ENCODE measurements around the gene C11orf98.
A peak's percentile ranks its signal among the peaks of the same experiment; 100 is the strongest.

The C11orf98 gene

DNA sequence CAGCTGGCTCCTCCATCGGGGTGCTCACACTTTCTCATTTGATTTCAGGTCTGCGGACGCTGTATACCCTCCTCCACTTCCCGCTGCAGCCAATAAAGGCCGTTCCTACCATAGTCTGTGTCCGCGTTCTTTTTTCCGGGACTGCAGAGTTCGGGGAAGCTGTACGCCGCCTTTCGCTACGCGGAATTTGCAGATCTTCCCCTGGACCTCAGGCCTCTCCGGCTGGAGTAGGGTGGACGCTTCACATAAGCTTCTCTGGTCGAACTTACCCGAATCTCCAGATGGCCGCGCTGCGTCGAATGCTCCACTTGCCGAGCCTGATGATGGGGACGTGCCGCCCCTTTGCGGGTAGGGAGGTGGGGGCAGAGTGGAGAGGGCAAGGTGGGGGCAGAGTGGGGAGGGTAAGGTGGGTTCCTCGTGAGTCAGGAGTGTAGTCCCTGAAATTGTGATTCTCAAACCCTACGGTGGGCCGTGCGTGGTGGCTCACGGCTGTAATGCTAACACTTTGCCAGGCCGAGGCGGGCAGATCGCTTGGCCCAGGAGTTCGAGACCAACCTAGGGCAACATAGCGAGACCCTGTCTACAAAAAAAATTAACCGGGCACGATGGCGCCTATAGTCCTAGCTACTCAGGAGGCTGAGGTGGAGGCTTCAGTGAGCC, 719 bp upstream of the C11orf98 start:
- no peaks in the 10 kb centered on the region for H3K9me3 ChIP-seq (ENCODE audit: insufficient read depth, low read length)
- TF ChIP-seq, protein P1, sequence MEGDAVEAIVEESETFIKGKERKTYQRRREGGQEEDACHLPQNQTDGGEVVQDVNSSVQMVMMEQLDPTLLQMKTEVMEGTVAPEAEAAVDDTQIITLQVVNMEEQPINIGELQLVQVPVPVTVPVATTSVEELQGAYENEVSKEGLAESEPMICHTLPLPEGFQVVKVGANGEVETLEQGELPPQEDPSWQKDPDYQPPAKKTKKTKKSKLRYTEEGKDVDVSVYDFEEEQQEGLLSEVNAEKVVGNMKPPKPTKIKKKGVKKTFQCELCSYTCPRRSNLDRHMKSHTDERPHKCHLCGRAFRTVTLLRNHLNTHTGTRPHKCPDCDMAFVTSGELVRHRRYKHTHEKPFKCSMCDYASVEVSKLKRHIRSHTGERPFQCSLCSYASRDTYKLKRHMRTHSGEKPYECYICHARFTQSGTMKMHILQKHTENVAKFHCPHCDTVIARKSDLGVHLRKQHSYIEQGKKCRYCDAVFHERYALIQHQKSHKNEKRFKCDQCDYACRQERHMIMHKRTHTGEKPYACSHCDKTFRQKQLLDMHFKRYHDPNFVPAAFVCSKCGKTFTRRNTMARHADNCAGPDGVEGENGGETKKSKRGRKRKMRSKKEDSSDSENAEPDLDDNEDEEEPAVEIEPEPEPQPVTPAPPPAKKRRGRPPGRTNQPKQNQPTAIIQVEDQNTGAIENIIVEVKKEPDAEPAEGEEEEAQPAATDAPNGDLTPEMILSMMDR (IDR thresholded peaks at IDR 0.05; ENCODE audit: insufficient read depth, low read length, poor library complexity, severe bottlenecking), result no peak
- TF ChIP-seq EZH2phosphoT487 (conservative IDR thresholded peaks at IDR 0.05; ENCODE audit: low read length), result no peak
- peak overlapping the region; percentile 89 for H3K4me3 ChIP-seq (ENCODE audit: insufficient read depth, low read length, poor library complexity, severe bottlenecking)
- H2AFZ ChIP-seq (ENCODE audit: low read depth, low read length, severe bottlenecking), result no peak overlapping the region
- H4K20me1 ChIP-seq (ENCODE audit: low read depth, low read length), result no peaks in the 10 kb centered on the region
- H3K9ac ChIP-seq (ENCODE audit: low read length), result peak overlapping the region; percentile 95
- peaks cover 52% of the 10 kb centered on the region for H3F3A ChIP-seq (ENCODE audit: insufficient read depth)
- H3K79me2 ChIP-seq (ENCODE audit: insufficient read depth, low read length), result peaks cover 45% of the 10 kb centered on the region
- no peaks in the 10 kb centered on the region for H3K9me2 ChIP-seq (replicated peaks; ENCODE audit: insufficient read depth, low read length)
- peak overlapping the region; percentile 93 for H3K4me2 ChIP-seq (ENCODE audit: low read depth, low read length, poor library complexity, severe bottlenecking)
- peak overlapping the region; percentile 92 for H3K27ac ChIP-seq (ENCODE audit: low read depth, low read length)
- H3K36me3 ChIP-seq (ENCODE audit: low read length), result peaks cover 15% of the 10 kb centered on the region
- H3K27me3 ChIP-seq (ENCODE audit: low read length), result no peaks in the 10 kb centered on the region

DNA sequence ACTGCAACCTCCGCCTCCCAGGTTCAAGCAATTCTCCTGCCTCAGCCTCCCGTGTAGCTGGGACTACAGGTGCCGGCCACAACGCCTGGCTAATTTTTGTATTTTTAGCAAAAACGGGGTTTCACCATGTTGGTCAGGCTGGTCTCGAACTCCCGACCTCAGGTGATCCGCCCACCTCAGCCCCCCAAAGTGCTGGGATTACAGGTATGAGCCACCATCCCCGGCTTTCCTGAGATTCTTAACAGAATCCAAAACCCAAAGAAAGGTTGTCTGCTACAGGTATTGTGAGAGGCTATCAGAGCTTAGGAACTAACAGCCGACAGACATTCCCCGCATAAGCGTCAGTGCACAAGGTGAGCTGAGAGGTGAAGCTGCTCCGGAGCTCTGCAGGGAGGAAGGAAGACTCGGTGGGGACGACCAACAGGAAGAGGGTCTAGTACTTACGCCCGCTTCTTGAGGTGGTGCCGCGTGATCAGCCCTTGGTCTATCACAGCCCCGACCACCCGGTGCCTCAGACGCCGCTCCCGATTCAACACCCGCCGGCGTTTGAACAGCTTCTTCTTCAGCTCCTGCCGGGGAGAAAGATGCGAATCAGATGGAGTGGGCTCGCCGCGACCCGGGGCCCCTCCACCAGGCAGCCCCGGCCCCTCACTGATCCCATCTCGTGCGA, 470 bp downstream of the C11orf98 start:
- H3K27me3 ChIP-seq (ENCODE audit: low read length), result no peaks in the 10 kb centered on the region
- H3K9me2 ChIP-seq (replicated peaks; ENCODE audit: insufficient read depth, low read length), result no peaks in the 10 kb centered on the region
- peak overlapping the region; percentile 61 for H2AFZ ChIP-seq (ENCODE audit: low read depth, low read length, severe bottlenecking)
- no peaks in the 10 kb centered on the region for H3K9me3 ChIP-seq (ENCODE audit: insufficient read depth, low read length)
- TF ChIP-seq, protein P1 (IDR thresholded peaks at IDR 0.05; ENCODE audit: insufficient read depth, low read length, poor library complexity, severe bottlenecking), result no peak
- no peak for TF ChIP-seq EZH2phosphoT487 (conservative IDR thresholded peaks at IDR 0.05; ENCODE audit: low read length)
- peaks cover 45% of the 10 kb centered on the region for H3F3A ChIP-seq (ENCODE audit: insufficient read depth)
- peaks cover 43% of the 10 kb centered on the region for H3K79me2 ChIP-seq (ENCODE audit: insufficient read depth, low read length)
- peaks cover 15% of the 10 kb centered on the region for H3K36me3 ChIP-seq (ENCODE audit: low read length)
- peak overlapping the region; percentile 80 for H3K4me2 ChIP-seq (ENCODE audit: low read depth, low read length, poor library complexity, severe bottlenecking)
- H3K4me3 ChIP-seq (ENCODE audit: insufficient read depth, low read length, poor library complexity, severe bottlenecking), result peak overlapping the region; percentile 89
- peak overlapping the region; percentile 95 for H3K9ac ChIP-seq (ENCODE audit: low read length)
- H4K20me1 ChIP-seq (ENCODE audit: low read depth, low read length), result no peaks in the 10 kb centered on the region
- peak overlapping the region; percentile 92 for H3K27ac ChIP-seq (ENCODE audit: low read depth, low read length)

- no peak overlapping the region for H3K9ac ChIP-seq (ENCODE audit: low read length)
- H3K4me3 ChIP-seq (ENCODE audit: insufficient read depth, low read length, poor library complexity, severe bottlenecking), result no peak overlapping the region
- H4K20me1 ChIP-seq (ENCODE audit: low read depth, low read length), result no peaks in the 10 kb centered on the region
- H3K9me3 ChIP-seq (ENCODE audit: insufficient read depth, low read length), result no peaks in the 10 kb centered on the region
- peaks cover 12% of the 10 kb centered on the region for H3K79me2 ChIP-seq (ENCODE audit: insufficient read depth, low read length)
- H2AFZ ChIP-seq (ENCODE audit: low read depth, low read length, severe bottlenecking), result no peak overlapping the region
- H3K4me2 ChIP-seq (ENCODE audit: low read depth, low read length, poor library complexity, severe bottlenecking), result no peak overlapping the region
- H3F3A ChIP-seq (ENCODE audit: insufficient read depth), result peaks cover 18% of the 10 kb centered on the region
- H3K27ac ChIP-seq (ENCODE audit: low read depth, low read length), result no peak overlapping the region
- H3K36me3 ChIP-seq (ENCODE audit: low read length), result no peaks in the 10 kb centered on the region
- H3K27me3 ChIP-seq (ENCODE audit: low read length), result no peaks in the 10 kb centered on the region
- TF ChIP-seq EZH2phosphoT487 (conservative IDR thresholded peaks at IDR 0.05; ENCODE audit: low read length), result no peak
- H3K9me2 ChIP-seq (replicated peaks; ENCODE audit: insufficient read depth, low read length), result no peaks in the 10 kb centered on the region
Measured at GRCh38 chr11:62656796-62657429, 8.1 kb downstream of the C11orf98 start.
